ENCODE results near the gene CDV3. TPM values are rescaled to one million over a fixed set of nuclear protein-coding genes. Genes with fewer than 3 reads are reported as not detected.
"Not testable (repeated sequence)": the region's sequence is repeated elsewhere in the genome, so short reads cannot be mapped to it uniquely, and the experiment has no call there.

Gene CDV3
- total RNA-seq, 1 experiment from 2014 or later = 161 TPM

DNA sequence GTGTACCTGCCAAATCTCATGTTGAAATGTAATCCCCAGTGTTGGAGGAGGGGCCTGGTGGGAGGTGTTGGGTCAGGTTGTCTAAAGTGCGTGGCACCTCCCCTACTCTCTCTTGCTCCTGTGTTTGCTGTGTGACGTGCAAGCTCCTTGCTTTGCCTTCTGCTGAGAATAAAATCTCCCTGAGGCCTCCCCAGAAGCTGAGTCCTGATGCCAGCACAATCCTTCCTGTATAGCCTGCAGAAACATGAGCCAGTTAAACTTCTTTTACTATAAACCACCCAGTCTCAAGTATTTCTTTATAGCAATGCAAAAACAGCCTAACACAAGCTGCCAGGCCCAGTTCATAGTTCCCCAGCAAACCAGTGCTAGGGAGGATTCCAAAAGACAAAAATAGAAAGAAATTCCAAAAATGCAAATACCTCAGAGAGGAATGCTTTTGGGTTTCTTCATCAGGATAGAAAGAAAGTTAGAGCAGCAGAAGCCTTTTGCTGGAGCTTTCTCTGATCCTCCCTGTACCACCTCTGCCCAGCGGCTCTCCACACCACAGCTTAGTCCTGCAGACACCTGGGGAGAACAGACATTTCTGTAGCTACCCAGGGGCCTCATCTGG, 25.9 kb upstream of the CDV3 start:
- H3K4me3 ChIP-seq (ENCODE audit: low read depth, low read length, poor library complexity, severe bottlenecking) = no peak overlapping the region
- H3K4me1 ChIP-seq (ENCODE audit: insufficient read depth, low read length, poor library complexity, severe bottlenecking) = no peaks in the 10 kb centered on the region
- no peak for DNase-seq (ENCODE audit: low spot score)
- CTCF ChIA-PET = no interaction called here
- no TSS peak for BruUV-seq (replicated peaks)
- intact Hi-C loops (cut with micrococcal nuclease; ENCODE audit: unreplicated experiment) = no loop called here
- H3K27ac ChIP-seq (ENCODE audit: low read depth, low read length, poor library complexity, severe bottlenecking) = no peak overlapping the region
- H3K36me3 ChIP-seq (ENCODE audit: insufficient read depth, low read length, poor library complexity, severe bottlenecking) = no peaks in the 10 kb centered on the region
- POLR2A ChIA-PET (ENCODE audit: low non-redundant PET) = no interaction called here
- no peaks in the 10 kb centered on the region for H3K27me3 ChIP-seq (replicated peaks; ENCODE audit: insufficient read depth, low read depth, low read length, poor library complexity)
- no peak for TF ChIP-seq EZH2 (IDR thresholded peaks at IDR 0.05; ENCODE audit: borderline replicate concordance, low read depth, low read length, poor library complexity, severe bottlenecking)
- TF ChIP-seq, protein P1, sequence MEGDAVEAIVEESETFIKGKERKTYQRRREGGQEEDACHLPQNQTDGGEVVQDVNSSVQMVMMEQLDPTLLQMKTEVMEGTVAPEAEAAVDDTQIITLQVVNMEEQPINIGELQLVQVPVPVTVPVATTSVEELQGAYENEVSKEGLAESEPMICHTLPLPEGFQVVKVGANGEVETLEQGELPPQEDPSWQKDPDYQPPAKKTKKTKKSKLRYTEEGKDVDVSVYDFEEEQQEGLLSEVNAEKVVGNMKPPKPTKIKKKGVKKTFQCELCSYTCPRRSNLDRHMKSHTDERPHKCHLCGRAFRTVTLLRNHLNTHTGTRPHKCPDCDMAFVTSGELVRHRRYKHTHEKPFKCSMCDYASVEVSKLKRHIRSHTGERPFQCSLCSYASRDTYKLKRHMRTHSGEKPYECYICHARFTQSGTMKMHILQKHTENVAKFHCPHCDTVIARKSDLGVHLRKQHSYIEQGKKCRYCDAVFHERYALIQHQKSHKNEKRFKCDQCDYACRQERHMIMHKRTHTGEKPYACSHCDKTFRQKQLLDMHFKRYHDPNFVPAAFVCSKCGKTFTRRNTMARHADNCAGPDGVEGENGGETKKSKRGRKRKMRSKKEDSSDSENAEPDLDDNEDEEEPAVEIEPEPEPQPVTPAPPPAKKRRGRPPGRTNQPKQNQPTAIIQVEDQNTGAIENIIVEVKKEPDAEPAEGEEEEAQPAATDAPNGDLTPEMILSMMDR (conservative IDR thresholded peaks at IDR 0.05; ENCODE audit: low read depth, low read length) = no peak
- no peaks in the 10 kb centered on the region for H3K9me3 ChIP-seq (ENCODE audit: low read depth, low read length, poor library complexity, severe bottlenecking)

DNA sequence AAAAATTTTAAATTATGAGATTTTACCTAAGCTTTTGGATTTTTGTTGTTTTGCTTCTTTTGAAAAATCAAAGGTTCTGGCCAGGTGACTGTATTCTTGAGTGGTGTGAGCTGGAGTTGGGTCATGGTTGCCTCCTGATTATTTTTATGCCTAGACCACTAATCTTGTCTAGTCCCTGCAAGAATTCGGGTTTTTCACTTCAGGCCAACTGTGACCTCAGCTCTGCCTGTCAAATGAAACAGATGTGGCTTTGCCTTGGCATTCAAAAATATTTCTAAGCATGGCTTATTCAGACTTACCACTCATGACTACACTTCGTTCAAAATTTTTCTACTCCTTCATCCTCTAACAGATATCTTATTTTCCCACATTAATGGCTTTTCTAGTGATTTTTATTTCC, 25.4 kb upstream of the CDV3 start:
- Histone ChIP-seq H3K4me1 (ENCODE audit: insufficient read depth, low read length, poor library complexity, severe bottlenecking) (no peaks in the 10 kb centered on the region), H3K36me3 (ENCODE audit: insufficient read depth, low read length, poor library complexity, severe bottlenecking) (no peaks in the 10 kb centered on the region), H3K27ac (ENCODE audit: low read depth, low read length, poor library complexity, severe bottlenecking) (no peak overlapping the region), H3K9me3 (ENCODE audit: low read depth, low read length, poor library complexity, severe bottlenecking) (no peaks in the 10 kb centered on the region), H3K4me3 (ENCODE audit: low read depth, low read length, poor library complexity, severe bottlenecking) (no peak overlapping the region), H3K27me3 (replicated peaks; ENCODE audit: insufficient read depth, low read depth, low read length, poor library complexity) (no peaks in the 10 kb centered on the region)
- no peak for DNase-seq (ENCODE audit: low spot score)
- TF ChIP-seq, protein P1 (conservative IDR thresholded peaks at IDR 0.05; ENCODE audit: low read depth, low read length) = no peak
- TF ChIP-seq EZH2 (IDR thresholded peaks at IDR 0.05; ENCODE audit: borderline replicate concordance, low read depth, low read length, poor library complexity, severe bottlenecking) = no peak
- intact Hi-C loops (cut with micrococcal nuclease; ENCODE audit: unreplicated experiment) = no loop called here
- BruUV-seq (replicated peaks) = no TSS peak
- ChIA-PET POLR2A (ENCODE audit: low non-redundant PET) (no interaction called here), CTCF (no interaction called here)

DNA sequence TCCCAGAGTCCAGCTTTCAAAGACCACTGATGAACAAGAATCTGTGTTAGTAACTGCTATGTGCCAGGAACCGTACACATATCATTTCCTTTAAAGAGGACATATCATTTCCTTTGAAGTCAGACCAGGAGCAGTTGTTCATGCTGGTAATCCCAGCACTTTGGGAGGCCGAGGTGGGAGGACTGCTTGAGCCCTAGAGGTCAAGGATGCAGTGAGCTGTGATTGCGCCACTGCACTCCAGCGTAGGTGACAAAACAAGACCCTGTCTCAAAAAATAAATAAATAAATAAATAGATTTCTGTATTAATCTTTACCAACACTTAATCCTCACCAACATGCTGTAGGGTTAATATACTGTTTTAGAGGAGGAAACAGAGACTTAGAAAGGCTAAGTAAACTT, 23.9 kb upstream of the CDV3 start:
- Histone ChIP-seq H3K4me3 (ENCODE audit: low read depth, low read length, poor library complexity, severe bottlenecking) (no peak overlapping the region), H3K27ac (ENCODE audit: low read depth, low read length, poor library complexity, severe bottlenecking) (no peak overlapping the region), H3K36me3 (ENCODE audit: insufficient read depth, low read length, poor library complexity, severe bottlenecking) (no peaks in the 10 kb centered on the region), H3K9me3 (ENCODE audit: low read depth, low read length, poor library complexity, severe bottlenecking) (no peaks in the 10 kb centered on the region), H3K4me1 (ENCODE audit: insufficient read depth, low read length, poor library complexity, severe bottlenecking) (no peaks in the 10 kb centered on the region), H3K27me3 (replicated peaks; ENCODE audit: insufficient read depth, low read depth, low read length, poor library complexity) (no peaks in the 10 kb centered on the region)
- ChIA-PET CTCF (no interaction called here), POLR2A (ENCODE audit: low non-redundant PET) (no interaction called here)
- TF ChIP-seq, protein P1 (conservative IDR thresholded peaks at IDR 0.05; ENCODE audit: low read depth, low read length) = no peak
- TF ChIP-seq EZH2 (IDR thresholded peaks at IDR 0.05; ENCODE audit: borderline replicate concordance, low read depth, low read length, poor library complexity, severe bottlenecking) = no peak
- intact Hi-C loops (cut with micrococcal nuclease; ENCODE audit: unreplicated experiment) = no loop called here
- no TSS peak for BruUV-seq (replicated peaks)
- no peak for DNase-seq (ENCODE audit: low spot score)

DNA sequence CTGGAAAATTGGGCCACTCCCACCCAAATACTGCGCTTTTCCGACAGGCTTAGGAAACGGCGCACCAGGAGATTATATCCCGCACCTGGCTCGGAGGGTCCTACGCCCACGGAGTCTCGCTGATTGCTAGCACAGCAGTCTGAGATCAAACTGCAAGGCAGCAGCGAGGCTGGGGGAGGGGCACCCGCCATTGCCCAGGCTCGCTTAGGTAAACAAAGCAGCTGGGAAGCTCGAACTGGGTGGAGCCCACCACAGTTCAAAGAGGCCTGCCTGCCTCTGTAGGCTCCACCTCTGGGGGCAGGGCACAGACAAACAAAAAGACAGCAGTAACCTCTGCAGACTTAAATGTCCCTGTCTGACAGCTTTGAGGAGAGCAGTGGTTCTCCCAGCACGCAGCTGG, 21.9 kb upstream of the CDV3 start:
- H3K9me3 ChIP-seq (ENCODE audit: low read depth, low read length, poor library complexity, severe bottlenecking); H3K27me3 ChIP-seq (replicated peaks; ENCODE audit: insufficient read depth, low read depth, low read length, poor library complexity); H3K27ac ChIP-seq (ENCODE audit: low read depth, low read length, poor library complexity, severe bottlenecking); POLR2A ChIA-PET (ENCODE audit: low non-redundant PET); H3K4me3 ChIP-seq (ENCODE audit: low read depth, low read length, poor library complexity, severe bottlenecking); H3K36me3 ChIP-seq (ENCODE audit: insufficient read depth, low read length, poor library complexity, severe bottlenecking); H3K4me1 ChIP-seq (ENCODE audit: insufficient read depth, low read length, poor library complexity, severe bottlenecking); BruUV-seq (replicated peaks); DNase-seq (ENCODE audit: low spot score); intact Hi-C loops (cut with micrococcal nuclease; ENCODE audit: unreplicated experiment): not testable (repeated sequence)
- CTCF ChIA-PET = interaction anchor here (0.6 kb wide), 1 partner anchor 167 kb away, joined by 5 read pairs; no protein-coding TSS in a partner anchor

Measured in A673 (cell line).